HCT116 (cell line): ENCODE results near the gene PRR14. TPM values are rescaled to one million over a fixed set of nuclear protein-coding genes. Genes with fewer than 3 reads are reported as not detected.
A peak's percentile ranks its signal among the peaks of the same experiment; 100 is the strongest.

Experiments used
- ATAC-seq: fragments of 200-7000 bp; cut with Tn5 transposase; 2 replicates; pipeline ENCODE4 v1.9.1; 2020; ENCODE audit warnings: mild to moderate bottlenecking, moderate library complexity
- BruUV-seq: library from RNA; stranded (reverse); fragments of 400-500 nt; replicated peaks from 2 replicates; lab custom pipeline; 2021; lab: Mats Ljungman, UMichigan
- CTCF ChIA-PET: fragments of 300-600 bp; sonication (Branson Sonifier 250); formaldehyde crosslinking; loops from one replicate; lab custom pipeline; 2021; ENCODE audit warnings: antibody characterized with exemption; lab: Charles Lee
- POLR2A ChIA-PET: fragments of 300-600, 350-600 bp; sonication (Branson Sonifier 250); formaldehyde crosslinking; loops from one replicate; lab custom pipeline; 2021; ENCODE audit warnings: antibody characterized with exemption; lab: Charles Lee
- RAD21 ChIA-PET, 2 experiments: fragments of 300-600 bp; sonication (Branson Sonifier 250); formaldehyde crosslinking; loops; one replicate each; lab custom pipeline; 2023; ENCODE audit warnings: low total read pairs in 2 of 2; ENCODE audit not compliant: uncharacterized antibody in 2 of 2, unreplicated experiment in 2 of 2, low non-redundant PET in 1 of 2; lab: Charles Lee
- DNase-seq: peaks from one replicate; pipeline ENCODE4 v3.0.0-alpha.2; 2010; ENCODE audit warnings: low read depth, low spot score
- H2AFZ ChIP-seq: fragments of 200-600 bp; shearing (Covaris generic), sonication (generic); 2 replicates; pipeline ENCODE4 v1.6.1; 2017; ENCODE audit warnings: low read depth, mixed run types, mixed read lengths, antibody characterized with exemption, low read length; ENCODE audit not compliant: poor library complexity, severe bottlenecking
- H3K27ac ChIP-seq: 2 replicates; pipeline ENCODE4 v1.5.1; 2012; ENCODE audit warnings: low read depth, low read length
- H3K27me3 ChIP-seq: fragments of 200-600 bp; sonication (generic); 2 replicates; pipeline ENCODE4 v1.6.1; 2016; ENCODE audit warnings: mixed run types, low read length, mixed read lengths; ENCODE audit not compliant: insufficient read depth
- H3K36me3 ChIP-seq, 2 experiments: fragments of 200-500 bp in 1 of 2; fragments of 200-600 bp in 1 of 2; sonication (Bioruptor generic) in 1 of 2; sonication (generic) in 1 of 2; 2 replicates each; pipeline versions ENCODE4 v1.5.1 to v1.6.1; 2014 to 2016; ENCODE audit warnings: low read length in 2 of 2, inconsistent platforms in 1 of 2, mixed read lengths in 1 of 2, mixed run types in 1 of 2; ENCODE audit not compliant: insufficient read depth in 2 of 2, control insufficient read depth in 1 of 2
- H3K4me1 ChIP-seq, 2 experiments: fragments of 200-600 bp in 1 of 2; sonication (generic) in 1 of 2; 2 replicates each; pipeline versions ENCODE4 v1.5.1 to v1.6.1; 2012 to 2017; ENCODE audit warnings: low read length in 2 of 2, inconsistent platforms in 1 of 2, mild to moderate bottlenecking in 1 of 2, mixed read lengths in 1 of 2, mixed run types in 1 of 2, moderate library complexity in 1 of 2; ENCODE audit not compliant: insufficient read depth in 2 of 2, control insufficient read depth in 1 of 2
- H3K4me2 ChIP-seq: fragments of 200-600 bp; sonication (generic); 2 replicates; pipeline ENCODE4 v1.6.1; 2017; ENCODE audit warnings: mixed run types, low read length, mixed read lengths
- H3K4me3 ChIP-seq, 2 experiments: fragments of 200-600 bp in 1 of 2; sonication (generic) in 1 of 2; replicated peaks in 1 of 2; 2 replicates each; pipeline ENCODE4 v1.5.1; 2011 to 2016; ENCODE audit warnings: low read length in 2 of 2, control low read depth in 1 of 2, low read depth in 1 of 2, mild to moderate bottlenecking in 1 of 2, mixed read lengths in 1 of 2, mixed run types in 1 of 2
- H3K79me2 ChIP-seq: fragments of 200-600 bp; sonication (generic); 2 replicates; pipeline ENCODE4 v1.6.1; 2017; ENCODE audit warnings: mild to moderate bottlenecking, mixed run types, low read length, moderate library complexity, mixed read lengths; ENCODE audit not compliant: insufficient read depth
- H3K9ac ChIP-seq: fragments of 200-600 bp; sonication (generic); 2 replicates; pipeline ENCODE4 v1.6.1; 2016; ENCODE audit warnings: low read length, mixed read lengths
- H3K9me2 ChIP-seq: fragments of 200-600 bp; sonication (generic), shearing (Covaris generic); 2 replicates; pipeline ENCODE4 v1.6.1; 2017; ENCODE audit warnings: mixed run types, mild to moderate bottlenecking, moderate library complexity; ENCODE audit not compliant: insufficient read depth
- H3K9me3 ChIP-seq, 2 experiments: fragments of 200-500 bp in 1 of 2; fragments of 200-600 bp in 1 of 2; sonication (Bioruptor generic) in 1 of 2; sonication (generic) in 1 of 2; 2 replicates each; pipeline ENCODE4 v1.6.1; 2014 to 2017; ENCODE audit warnings: low read length in 2 of 2, mixed read lengths in 2 of 2, inconsistent platforms in 1 of 2, low read depth in 1 of 2, mild to moderate bottlenecking in 1 of 2, mixed run types in 1 of 2, moderate library complexity in 1 of 2; ENCODE audit not compliant: control insufficient read depth in 1 of 2, insufficient read depth in 1 of 2
- H4K20me1 ChIP-seq: fragments of 200-600 bp; sonication (generic), shearing (Covaris generic); 2 replicates; pipeline ENCODE4 v1.6.1; 2017; ENCODE audit warnings: mixed run types, mild to moderate bottlenecking, moderate library complexity; ENCODE audit not compliant: insufficient read depth
- CBX3 ChIP-seq: IDR thresholded peaks from 2 replicates; pipeline ENCODE4 v1.6.1; 2012; ENCODE audit warnings: low read depth
- CEBPB ChIP-seq: IDR thresholded peaks from 2 replicates; pipeline ENCODE4 v1.6.1; 2012; ENCODE audit warnings: low read depth
- EGR1 ChIP-seq: IDR thresholded peaks from 2 replicates; pipeline ENCODE4 v1.6.1; 2012; ENCODE audit warnings: low read depth
- ELF1 ChIP-seq: IDR thresholded peaks from 2 replicates; pipeline ENCODE4 v1.6.1; 2012; ENCODE audit warnings: low read depth, borderline replicate concordance
- EZH2phosphoT487 ChIP-seq: fragments of 200-600 bp; IDR thresholded peaks from 2 replicates; pipeline ENCODE4 v1.6.1; 2018; ENCODE audit warnings: antibody characterized with exemption, borderline replicate concordance
- JUND ChIP-seq: IDR thresholded peaks from 2 replicates; pipeline ENCODE4 v1.6.1; 2012
- POLR2A ChIP-seq: IDR thresholded peaks from 2 replicates; pipeline ENCODE4 v1.7.0; 2011; ENCODE audit warnings: borderline replicate concordance; ENCODE audit not compliant: insufficient read depth, insufficient read length; ENCODE audit errors: extremely low read depth
- POLR2AphosphoS5 ChIP-seq: IDR thresholded peaks from 2 replicates; pipeline ENCODE4 v1.6.1; 2011; ENCODE audit warnings: mild to moderate bottlenecking, low read depth, low read length, moderate library complexity
- RAD21 ChIP-seq: IDR thresholded peaks from 2 replicates; pipeline ENCODE4 v1.6.1; 2012; ENCODE audit warnings: low read depth, mild to moderate bottlenecking
- SP1 ChIP-seq: IDR thresholded peaks from 2 replicates; pipeline ENCODE4 v1.6.1; 2012; ENCODE audit warnings: low read depth
- TCF7L2 ChIP-seq: IDR thresholded peaks from 2 replicates; pipeline ENCODE4 v1.7.0; 2011; ENCODE audit warnings: borderline replicate concordance, inconsistent platforms; ENCODE audit not compliant: insufficient read depth, insufficient read length; ENCODE audit errors: extremely low read depth
- YY1 ChIP-seq: IDR thresholded peaks from 2 replicates; pipeline ENCODE4 v1.6.1; 2011; ENCODE audit warnings: low read length, low read depth, moderate library complexity, mild to moderate bottlenecking; ENCODE audit not compliant: insufficient replicate concordance; ENCODE audit errors: extremely low read depth
- ZFX ChIP-seq: fragments of 450-650 bp; IDR thresholded peaks from 2 replicates; pipeline ENCODE4 v1.6.1; 2017
- ZNF274 ChIP-seq: fragments of 200-500 bp; sonication (Bioruptor generic); IDR thresholded peaks from 2 replicates; pipeline ENCODE4 v1.6.1; 2014; ENCODE audit warnings: mild to moderate bottlenecking, low read depth, low read length, inconsistent platforms
- intact Hi-C: fragments of 100-400 bp; cut with micrococcal nuclease; formaldehyde crosslinking; loops from 2 replicates; pipeline ENCODE4 v1.10.0; 2022
- total RNA-seq: library from RNA; stranded (reverse); gene quantifications from one replicate; pipeline ENCODE4 v1.2.1, GENCODE V29; 2021; ENCODE audit not compliant: unreplicated experiment
- TF ChIP-seq, protein P1 (sequence below): IDR thresholded peaks from 2 replicates; pipeline ENCODE4 v1.6.1; 2012; ENCODE audit warnings: low read depth
- TF ChIP-seq, protein P2 (sequence below): IDR thresholded peaks from 2 replicates; pipeline ENCODE4 v1.6.1; 2012
- TF ChIP-seq, protein P3 (sequence below), 3 experiments: fragments of 200-600 bp in 1 of 3; sonication (generic) in 1 of 3; IDR thresholded peaks in 2 of 3; conservative IDR thresholded peaks in 1 of 3; 2 replicates each; pipeline ENCODE4 v1.5.1; 2012 to 2017; ENCODE audit warnings: low read depth in 2 of 3, low read length in 2 of 3, antibody characterized with exemption in 1 of 3, borderline replicate concordance in 1 of 3, control low read depth in 1 of 3, mild to moderate bottlenecking in 1 of 3, mixed read lengths in 1 of 3, mixed run types in 1 of 3, moderate library complexity in 1 of 3; ENCODE audit not compliant: insufficient read depth in 1 of 3

PRR14 gene
- total RNA-seq, 1 experiment from 2014 or later = 56.2 TPM

DNA sequence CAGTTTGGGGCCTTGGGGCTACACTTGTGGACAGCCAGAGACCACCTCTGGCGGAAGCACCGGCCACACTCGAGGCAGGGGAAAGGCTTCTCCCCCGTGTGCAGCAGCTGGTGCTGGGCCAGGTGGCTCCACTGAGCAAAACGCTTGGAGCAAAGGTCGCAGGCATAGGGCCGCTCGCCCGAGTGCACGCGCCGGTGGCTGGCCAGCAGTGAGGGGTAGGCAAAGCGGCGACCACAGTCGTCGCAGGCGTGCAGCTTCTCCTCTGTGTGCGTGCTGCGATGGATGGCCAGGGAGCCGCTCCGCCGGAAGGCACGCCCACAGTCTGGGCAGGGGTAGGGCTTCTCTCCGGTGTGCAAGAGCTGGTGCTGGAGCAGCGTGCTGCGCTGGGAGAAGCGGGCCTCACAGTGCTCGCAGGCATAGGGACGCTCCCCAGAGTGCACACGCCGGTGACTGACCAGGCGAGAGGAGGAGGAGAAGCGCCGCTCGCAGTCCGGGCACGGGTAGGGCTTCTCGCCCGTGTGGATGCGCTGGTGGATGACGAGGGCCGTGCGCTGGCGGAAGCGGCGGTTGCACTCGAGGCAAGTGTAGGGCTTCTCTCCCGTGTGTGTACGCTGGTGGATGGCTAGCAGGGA, 46.3 kb upstream of the PRR14 start:
- ATAC-seq (0 out of 2 replicates have a peak, but pooled peaks have one; percentile 24), DNase-seq (no peak)
- Histone ChIP-seq H3K4me1 (peaks cover 6 to 8% of the 10 kb centered on the region in 2 experiments; a peak in 2 of 4 replicates), H4K20me1 (no peaks in the 10 kb centered on the region), H3K36me3 (peaks cover 12 to 14% of the 10 kb centered on the region in 2 experiments; a peak in 3 of 4 replicates), H3K79me2 (peaks cover 11% of the 10 kb centered on the region), H3K4me3 (no peak overlapping the region), H3K9me3 (no peaks in the 10 kb centered on the region), H3K9me2 (no peaks in the 10 kb centered on the region), H2AFZ (no peak overlapping the region), H3K4me2 (no peak overlapping the region), H3K27ac (no peak overlapping the region), H3K9ac (no peak overlapping the region), H3K27me3 (no peaks in the 10 kb centered on the region)
- intact Hi-C loops = no loop called here
- BruUV-seq = no TSS peak
- TF ChIP-seq POLR2AphosphoS5 (no peak), JUND (no peak), EGR1 (no peak), EZH2phosphoT487 (no peak), RAD21 (no peak), ELF1 (no peak), SP1 (no peak), YY1 (no peak), POLR2A (no peak), CBX3 (no peak), TCF7L2 (no peak), ZFX (no peak), CEBPB (no peak), ZNF274 (no peak)
- TF ChIP-seq, protein P1, sequence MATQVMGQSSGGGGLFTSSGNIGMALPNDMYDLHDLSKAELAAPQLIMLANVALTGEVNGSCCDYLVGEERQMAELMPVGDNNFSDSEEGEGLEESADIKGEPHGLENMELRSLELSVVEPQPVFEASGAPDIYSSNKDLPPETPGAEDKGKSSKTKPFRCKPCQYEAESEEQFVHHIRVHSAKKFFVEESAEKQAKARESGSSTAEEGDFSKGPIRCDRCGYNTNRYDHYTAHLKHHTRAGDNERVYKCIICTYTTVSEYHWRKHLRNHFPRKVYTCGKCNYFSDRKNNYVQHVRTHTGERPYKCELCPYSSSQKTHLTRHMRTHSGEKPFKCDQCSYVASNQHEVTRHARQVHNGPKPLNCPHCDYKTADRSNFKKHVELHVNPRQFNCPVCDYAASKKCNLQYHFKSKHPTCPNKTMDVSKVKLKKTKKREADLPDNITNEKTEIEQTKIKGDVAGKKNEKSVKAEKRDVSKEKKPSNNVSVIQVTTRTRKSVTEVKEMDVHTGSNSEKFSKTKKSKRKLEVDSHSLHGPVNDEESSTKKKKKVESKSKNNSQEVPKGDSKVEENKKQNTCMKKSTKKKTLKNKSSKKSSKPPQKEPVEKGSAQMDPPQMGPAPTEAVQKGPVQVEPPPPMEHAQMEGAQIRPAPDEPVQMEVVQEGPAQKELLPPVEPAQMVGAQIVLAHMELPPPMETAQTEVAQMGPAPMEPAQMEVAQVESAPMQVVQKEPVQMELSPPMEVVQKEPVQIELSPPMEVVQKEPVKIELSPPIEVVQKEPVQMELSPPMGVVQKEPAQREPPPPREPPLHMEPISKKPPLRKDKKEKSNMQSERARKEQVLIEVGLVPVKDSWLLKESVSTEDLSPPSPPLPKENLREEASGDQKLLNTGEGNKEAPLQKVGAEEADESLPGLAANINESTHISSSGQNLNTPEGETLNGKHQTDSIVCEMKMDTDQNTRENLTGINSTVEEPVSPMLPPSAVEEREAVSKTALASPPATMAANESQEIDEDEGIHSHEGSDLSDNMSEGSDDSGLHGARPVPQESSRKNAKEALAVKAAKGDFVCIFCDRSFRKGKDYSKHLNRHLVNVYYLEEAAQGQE = no peak
- TF ChIP-seq, protein P2, sequence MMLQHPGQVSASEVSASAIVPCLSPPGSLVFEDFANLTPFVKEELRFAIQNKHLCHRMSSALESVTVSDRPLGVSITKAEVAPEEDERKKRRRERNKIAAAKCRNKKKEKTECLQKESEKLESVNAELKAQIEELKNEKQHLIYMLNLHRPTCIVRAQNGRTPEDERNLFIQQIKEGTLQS = no peak
- TF ChIP-seq, protein P3, sequence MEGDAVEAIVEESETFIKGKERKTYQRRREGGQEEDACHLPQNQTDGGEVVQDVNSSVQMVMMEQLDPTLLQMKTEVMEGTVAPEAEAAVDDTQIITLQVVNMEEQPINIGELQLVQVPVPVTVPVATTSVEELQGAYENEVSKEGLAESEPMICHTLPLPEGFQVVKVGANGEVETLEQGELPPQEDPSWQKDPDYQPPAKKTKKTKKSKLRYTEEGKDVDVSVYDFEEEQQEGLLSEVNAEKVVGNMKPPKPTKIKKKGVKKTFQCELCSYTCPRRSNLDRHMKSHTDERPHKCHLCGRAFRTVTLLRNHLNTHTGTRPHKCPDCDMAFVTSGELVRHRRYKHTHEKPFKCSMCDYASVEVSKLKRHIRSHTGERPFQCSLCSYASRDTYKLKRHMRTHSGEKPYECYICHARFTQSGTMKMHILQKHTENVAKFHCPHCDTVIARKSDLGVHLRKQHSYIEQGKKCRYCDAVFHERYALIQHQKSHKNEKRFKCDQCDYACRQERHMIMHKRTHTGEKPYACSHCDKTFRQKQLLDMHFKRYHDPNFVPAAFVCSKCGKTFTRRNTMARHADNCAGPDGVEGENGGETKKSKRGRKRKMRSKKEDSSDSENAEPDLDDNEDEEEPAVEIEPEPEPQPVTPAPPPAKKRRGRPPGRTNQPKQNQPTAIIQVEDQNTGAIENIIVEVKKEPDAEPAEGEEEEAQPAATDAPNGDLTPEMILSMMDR (IDR thresholded peaks at IDR 0.05 in 2 of 3, conservative IDR thresholded peaks at IDR 0.05 in 1 of 3; ENCODE audit: borderline replicate concordance in 1 of 3, insufficient read depth in 1 of 3, low read depth in 2 of 3, low read length in 2 of 3) = no peak
- ChIA-PET POLR2A (no interaction called here), RAD21 (no interaction called here), CTCF (no interaction called here)
